NB4 (cell line): ENCODE measurements around the gene APAF1.

ENCODE experiments used
- DNase-seq: peaks from one replicate; pipeline ENCODE4 v3.0.0; 2010; ENCODE audit warnings: low read depth
- H3K4me3 ChIP-seq: one replicate; pipeline ENCODE4 v1.5.1; 2011; ENCODE audit warnings: mild to moderate bottlenecking, low read depth, low read length, moderate library complexity
- MYC ChIP-seq: IDR thresholded peaks from 2 replicates; pipeline ENCODE4 v1.6.1; 2011; ENCODE audit warnings: low read depth, low read length
- POLR2A ChIP-seq: IDR thresholded peaks from 2 replicates; pipeline ENCODE4 v1.6.1; 2011; ENCODE audit warnings: mild to moderate bottlenecking; ENCODE audit not compliant: insufficient read length; ENCODE audit errors: extremely low read depth
- TF ChIP-seq, protein P1 (sequence below): IDR thresholded peaks from 2 replicates; pipeline ENCODE4 v1.6.1; 2011; ENCODE audit warnings: low read depth, low read length
- TF ChIP-seq, protein P2 (sequence below): IDR thresholded peaks from one replicate; pipeline ENCODE4 v1.5.1; 2012; ENCODE audit warnings: low read depth, low read length

APAF1 gene

DNA sequence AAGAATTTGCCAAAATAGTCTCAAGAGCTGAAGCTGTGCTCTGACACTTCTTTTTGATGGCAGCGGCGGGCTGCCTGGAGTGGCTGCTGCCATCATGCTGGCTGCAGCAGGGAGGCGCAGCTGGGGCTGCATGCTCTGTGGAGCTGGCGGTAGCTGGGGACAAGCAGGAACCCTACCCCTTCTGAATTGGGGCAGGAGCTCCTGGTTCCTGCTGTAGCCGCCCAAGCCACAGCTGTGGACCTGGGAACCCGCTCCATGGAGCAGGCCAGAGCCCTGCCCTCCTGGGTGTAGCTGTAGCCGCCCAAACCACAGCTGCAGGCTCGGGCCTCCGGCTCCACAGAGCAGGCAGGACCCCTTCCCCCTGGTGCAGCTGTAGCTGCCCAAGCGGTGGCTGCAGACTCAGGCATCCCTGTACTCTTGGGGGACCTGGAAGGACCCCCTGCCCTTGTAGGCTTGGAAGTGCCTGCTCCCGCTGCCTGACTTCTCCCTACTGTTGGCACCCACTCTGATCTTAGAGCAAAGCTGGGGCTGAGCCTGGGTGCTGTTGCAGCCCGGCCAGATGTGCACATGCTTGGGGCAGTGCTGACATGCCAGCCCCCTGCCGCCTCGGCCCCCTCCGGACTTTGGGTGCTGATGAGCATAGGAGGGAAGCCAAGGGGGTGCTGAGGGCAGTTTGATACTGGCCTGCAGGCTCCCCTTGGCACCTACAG lies 33.3 kb downstream of the APAF1 start:
- no peak for DNase-seq

DNA sequence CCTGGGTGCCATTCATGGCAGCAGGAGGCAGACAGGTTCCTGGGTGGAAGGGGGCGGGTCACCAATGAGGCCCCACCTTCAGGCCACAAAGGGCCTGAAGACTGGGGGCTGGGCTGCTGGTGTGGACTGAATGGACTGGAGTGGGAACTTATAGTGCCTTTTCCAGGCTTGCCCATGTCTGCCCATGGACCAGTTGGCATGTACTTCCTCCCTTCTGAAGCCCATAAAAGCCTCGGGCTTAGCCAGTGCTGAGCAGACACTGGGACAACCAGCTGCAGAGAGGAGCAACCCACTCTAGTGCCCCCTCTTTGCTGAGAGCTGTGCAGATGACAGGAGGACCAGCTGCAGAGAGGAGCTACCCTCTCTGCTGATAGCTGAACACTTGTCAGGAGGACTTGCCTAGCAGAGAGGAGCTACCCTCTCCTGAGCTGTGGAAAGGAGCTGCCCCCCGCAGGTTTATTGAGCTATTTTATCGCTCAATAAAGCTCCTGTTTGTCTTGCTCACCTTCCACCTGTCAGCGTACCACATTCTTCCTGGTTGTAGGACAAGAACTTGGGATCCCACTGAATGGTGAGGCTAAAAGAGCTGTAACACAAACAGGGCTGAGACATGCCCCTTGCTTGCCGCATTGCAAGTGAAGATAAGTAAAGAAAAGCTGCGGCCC lies 34.0 kb downstream of the APAF1 start:
- TF ChIP-seq MYC = no peak
- TF ChIP-seq, protein P1, sequence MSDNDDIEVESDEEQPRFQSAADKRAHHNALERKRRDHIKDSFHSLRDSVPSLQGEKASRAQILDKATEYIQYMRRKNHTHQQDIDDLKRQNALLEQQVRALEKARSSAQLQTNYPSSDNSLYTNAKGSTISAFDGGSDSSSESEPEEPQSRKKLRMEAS = no peak
- no peak for TF ChIP-seq POLR2A
- TF ChIP-seq, protein P2, sequence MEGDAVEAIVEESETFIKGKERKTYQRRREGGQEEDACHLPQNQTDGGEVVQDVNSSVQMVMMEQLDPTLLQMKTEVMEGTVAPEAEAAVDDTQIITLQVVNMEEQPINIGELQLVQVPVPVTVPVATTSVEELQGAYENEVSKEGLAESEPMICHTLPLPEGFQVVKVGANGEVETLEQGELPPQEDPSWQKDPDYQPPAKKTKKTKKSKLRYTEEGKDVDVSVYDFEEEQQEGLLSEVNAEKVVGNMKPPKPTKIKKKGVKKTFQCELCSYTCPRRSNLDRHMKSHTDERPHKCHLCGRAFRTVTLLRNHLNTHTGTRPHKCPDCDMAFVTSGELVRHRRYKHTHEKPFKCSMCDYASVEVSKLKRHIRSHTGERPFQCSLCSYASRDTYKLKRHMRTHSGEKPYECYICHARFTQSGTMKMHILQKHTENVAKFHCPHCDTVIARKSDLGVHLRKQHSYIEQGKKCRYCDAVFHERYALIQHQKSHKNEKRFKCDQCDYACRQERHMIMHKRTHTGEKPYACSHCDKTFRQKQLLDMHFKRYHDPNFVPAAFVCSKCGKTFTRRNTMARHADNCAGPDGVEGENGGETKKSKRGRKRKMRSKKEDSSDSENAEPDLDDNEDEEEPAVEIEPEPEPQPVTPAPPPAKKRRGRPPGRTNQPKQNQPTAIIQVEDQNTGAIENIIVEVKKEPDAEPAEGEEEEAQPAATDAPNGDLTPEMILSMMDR = no peak
- H3K4me3 ChIP-seq = no peak overlapping the region
- DNase-seq = no peak

More for the DNA sequence above, 33.3 kb downstream of the APAF1 start:
- H3K4me3 ChIP-seq = no peak overlapping the region
- TF ChIP-seq POLR2A = no peak
- TF ChIP-seq MYC = no peak
- TF ChIP-seq, protein P1 = no peak
- TF ChIP-seq, protein P2 = no peak

DNA sequence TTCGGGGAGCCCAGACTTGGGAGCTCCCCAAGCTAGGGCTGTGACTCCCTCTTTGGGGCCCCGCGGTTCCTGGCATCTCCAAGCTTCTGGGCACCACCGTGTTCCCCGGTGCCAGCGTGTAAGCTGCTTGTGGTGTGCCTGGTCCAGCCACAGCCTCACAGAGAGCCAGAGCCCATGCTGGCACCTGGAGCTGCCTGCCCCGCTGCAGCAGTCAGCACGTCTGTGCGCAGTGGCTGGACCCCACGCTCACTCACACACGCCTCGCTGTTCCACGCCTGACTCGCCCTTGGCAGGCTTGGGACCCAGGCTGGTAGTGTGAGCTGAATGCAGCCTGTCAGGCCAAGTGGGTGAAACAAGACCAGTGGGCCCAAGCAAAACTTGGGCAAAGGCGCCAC lies 34.5 kb downstream of the APAF1 start:
- DNase-seq = no peak
- H3K4me3 ChIP-seq = no peak overlapping the region
- TF ChIP-seq, protein P2 = no peak
- no peak for TF ChIP-seq MYC
- no peak for TF ChIP-seq POLR2A
- TF ChIP-seq, protein P1 = no peak

DNA sequence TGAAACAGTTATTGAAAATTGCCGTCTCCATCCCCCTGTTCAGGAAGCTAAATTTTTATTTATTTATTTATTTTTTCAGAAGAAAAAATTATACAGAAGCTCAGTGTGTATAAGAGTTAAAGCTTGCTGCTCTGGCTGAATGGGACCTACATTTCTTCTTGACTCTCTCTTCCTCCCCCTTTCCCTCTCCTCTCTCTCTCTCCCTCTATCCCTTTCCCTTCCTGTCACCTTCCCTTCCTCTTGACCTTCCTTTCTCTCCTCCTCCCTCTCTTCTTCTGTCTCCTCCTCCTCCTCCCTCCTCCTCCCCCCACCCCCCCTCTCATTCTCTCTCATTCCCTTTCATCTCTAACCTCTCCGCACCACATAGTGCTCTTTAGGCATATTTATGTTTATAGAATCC lies 39.1 kb downstream of the APAF1 start:
- no peak overlapping the region for H3K4me3 ChIP-seq

DNA sequence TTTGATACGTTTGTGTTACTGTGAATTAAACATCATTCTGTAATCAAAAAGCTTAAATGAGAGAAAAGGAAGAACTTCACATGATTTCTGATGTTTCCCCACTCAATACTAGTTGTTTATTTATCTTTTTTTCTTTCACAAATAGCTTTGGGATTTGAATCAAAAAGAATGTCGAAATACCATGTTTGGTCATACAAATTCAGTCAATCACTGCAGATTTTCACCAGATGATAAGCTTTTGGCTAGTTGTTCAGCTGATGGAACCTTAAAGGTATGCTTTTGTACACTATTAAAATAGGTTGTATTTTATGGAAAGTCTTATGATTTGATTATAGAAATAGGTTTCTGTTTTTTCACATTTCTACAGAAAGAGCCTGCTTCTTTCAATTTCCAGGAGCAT lies 41.5 kb downstream of the APAF1 start:
- TF ChIP-seq, protein P1 = no peak
- TF ChIP-seq MYC (no peak), POLR2A (no peak)
- TF ChIP-seq, protein P2 = no peak
- DNase-seq = no peak
- H3K4me3 ChIP-seq = no peak overlapping the region

More for the DNA sequence above, 39.1 kb downstream of the APAF1 start:
- TF ChIP-seq, protein P2 = no peak
- TF ChIP-seq, protein P1 = no peak
- TF ChIP-seq MYC (no peak), POLR2A (no peak)
- DNase-seq = no peak
